HEK293T (cell line): Measurements from ENCODE around the gene DUSP22.

Experiments used
- BHLHE40 ChIP-seq: fragments of 450-650 bp; IDR thresholded peaks from 2 replicates; pipeline ENCODE4 v1.6.1; 2016; ENCODE audit warnings: mild to moderate bottlenecking, moderate library complexity, borderline replicate concordance
- ELF4 ChIP-seq: fragments of 450-650 bp; IDR thresholded peaks from 2 replicates; pipeline ENCODE4 v1.6.1; 2017; ENCODE audit warnings: antibody characterized with exemption
- FOXA1 ChIP-seq: fragments of 450-650 bp; IDR thresholded peaks from 2 replicates; pipeline ENCODE4 v1.6.1; 2016; ENCODE audit warnings: mild to moderate bottlenecking
- FOXK2 ChIP-seq: fragments of 450-650 bp; IDR thresholded peaks from 2 replicates; pipeline ENCODE4 v1.6.1; 2016; ENCODE audit warnings: mild to moderate bottlenecking
- SP1 ChIP-seq: fragments of 450-650 bp; IDR thresholded peaks from 2 replicates; pipeline ENCODE4 v1.6.1; 2017
- TF ChIP-seq, protein P1 (sequence below): fragments of 450-650 bp; IDR thresholded peaks from 2 replicates; pipeline ENCODE4 v1.6.1; 2016

DNA sequence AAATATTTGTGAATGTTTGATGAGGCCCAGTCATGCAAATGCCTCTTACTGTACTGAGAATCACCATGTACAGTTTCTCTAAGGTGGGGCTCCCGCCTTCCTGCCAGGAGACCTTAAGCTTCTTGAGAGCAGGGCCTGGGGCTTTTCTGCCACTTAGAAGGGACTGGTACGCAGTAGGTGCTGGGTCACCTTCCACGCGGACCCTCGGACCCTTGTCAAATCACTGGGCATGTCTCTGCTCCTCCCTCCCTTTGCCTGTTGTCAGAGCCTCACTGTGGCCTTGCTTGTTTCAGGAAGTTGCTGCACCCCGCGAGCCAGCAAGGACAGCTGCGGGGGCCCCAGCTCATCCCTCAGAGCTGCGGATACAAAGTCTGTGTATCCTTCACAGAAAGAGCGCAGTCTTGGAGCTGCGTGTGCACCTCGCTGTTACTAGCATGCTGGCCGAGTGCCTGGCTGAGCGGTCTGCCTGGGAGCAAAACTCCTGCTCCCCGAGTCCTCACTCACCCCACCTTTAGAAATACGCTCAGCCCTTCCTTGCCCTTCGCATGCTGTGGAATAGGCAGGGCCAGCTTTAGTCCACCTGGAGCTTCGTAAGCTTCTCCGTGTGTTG, 68.6 kb downstream of the DUSP22 start:
- no peak for TF ChIP-seq ELF4
- TF ChIP-seq SP1: no peak
- TF ChIP-seq BHLHE40: no peak
- no peak for TF ChIP-seq FOXK2
- TF ChIP-seq, protein P1, sequence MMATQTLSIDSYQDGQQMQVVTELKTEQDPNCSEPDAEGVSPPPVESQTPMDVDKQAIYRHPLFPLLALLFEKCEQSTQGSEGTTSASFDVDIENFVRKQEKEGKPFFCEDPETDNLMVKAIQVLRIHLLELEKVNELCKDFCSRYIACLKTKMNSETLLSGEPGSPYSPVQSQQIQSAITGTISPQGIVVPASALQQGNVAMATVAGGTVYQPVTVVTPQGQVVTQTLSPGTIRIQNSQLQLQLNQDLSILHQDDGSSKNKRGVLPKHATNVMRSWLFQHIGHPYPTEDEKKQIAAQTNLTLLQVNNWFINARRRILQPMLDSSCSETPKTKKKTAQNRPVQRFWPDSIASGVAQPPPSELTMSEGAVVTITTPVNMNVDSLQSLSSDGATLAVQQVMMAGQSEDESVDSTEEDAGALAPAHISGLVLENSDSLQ: no peak
- TF ChIP-seq FOXA1: no peak
